Stimulated activated CD4-positive, alpha-beta T cell treated with anti-CD3 and anti-CD28 coated beads, Interleukin-1b, Interleukin-23, amount 100 ng/mL, for 1 hour (primary cell): ENCODE measurements around the gene WDR76.
A peak's percentile ranks its signal among the peaks of the same experiment; 100 is the strongest.

Source experiments
- DNase-seq, 2 donors: peaks; one replicate each; pipeline ENCODE4 v3.0.0-alpha.2; 2020; ENCODE audit warnings: low read depth in 2 of 2

WDR76 gene

GRCh38 chr15:43877371-43877770 lies 50.6 kb downstream of the WDR76 start:
- DNase-seq, result no peak

DNA sequence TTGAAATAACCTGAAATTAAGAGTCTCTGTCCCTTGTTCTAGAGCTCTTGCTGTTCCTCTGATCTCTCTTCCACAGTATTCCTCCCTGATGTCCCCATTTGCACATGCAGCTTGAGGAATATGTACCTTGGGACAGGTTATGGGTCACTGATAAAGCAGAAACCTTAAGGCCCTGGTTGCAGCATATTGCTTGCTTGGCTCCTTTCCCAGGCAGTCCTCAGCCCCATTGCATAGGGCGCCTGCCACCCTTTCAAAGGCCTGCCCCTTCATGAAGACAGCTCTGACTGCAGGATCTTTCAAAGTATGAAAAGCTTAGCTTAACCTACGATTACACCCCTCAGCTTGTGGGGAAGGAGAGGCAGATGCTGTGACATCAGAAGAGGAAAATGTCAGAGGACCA lies 51.6 kb downstream of the WDR76 start:
- DNase-seq, result no peak

DNA sequence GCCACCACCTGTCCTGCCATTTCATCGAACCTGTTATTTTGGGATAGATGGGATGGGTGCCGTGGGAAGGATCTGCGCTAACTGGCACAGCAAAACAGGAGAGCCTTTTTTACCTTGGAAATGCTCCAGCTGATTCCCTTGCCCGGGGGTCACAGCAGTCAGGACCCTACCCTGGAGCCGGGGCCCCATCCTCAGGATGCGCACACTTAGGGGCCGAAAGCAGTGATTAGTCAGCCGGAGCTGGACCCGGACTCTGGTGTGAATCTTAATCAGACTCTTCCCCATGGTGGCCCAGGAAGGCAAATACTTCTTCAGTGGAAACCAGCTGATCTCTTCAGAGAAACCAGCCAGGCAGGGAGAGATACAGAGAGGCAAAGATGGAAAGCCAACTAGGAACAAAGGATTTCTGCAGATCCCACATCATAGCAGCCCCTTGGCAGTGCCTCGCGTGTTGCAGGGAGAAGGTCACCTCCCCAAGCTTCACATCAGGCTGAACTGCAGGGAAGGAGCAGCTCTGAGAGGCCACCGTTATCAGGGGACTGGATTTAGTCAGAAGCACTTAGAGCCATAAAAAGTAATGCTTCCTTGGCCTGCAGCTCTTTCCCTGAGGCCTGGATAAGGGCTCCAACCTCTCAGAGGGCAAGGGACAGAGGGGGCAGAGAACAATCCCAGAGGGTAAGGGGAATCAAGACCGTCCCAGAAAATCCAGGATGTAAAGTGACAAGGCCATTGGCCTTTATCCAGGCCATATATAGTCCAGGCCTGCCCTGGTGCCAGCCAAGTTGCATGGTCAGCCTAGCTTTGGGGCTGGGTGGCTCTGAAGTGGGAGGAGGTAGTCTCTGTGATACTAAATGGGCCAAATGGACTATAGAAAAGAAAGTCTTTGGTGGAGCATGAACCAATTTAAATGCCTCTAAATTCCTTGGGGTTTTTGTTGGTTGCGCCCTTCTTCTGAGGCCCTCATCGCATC lies 52.9 kb downstream of the WDR76 start:
- no peak for DNase-seq

DNA sequence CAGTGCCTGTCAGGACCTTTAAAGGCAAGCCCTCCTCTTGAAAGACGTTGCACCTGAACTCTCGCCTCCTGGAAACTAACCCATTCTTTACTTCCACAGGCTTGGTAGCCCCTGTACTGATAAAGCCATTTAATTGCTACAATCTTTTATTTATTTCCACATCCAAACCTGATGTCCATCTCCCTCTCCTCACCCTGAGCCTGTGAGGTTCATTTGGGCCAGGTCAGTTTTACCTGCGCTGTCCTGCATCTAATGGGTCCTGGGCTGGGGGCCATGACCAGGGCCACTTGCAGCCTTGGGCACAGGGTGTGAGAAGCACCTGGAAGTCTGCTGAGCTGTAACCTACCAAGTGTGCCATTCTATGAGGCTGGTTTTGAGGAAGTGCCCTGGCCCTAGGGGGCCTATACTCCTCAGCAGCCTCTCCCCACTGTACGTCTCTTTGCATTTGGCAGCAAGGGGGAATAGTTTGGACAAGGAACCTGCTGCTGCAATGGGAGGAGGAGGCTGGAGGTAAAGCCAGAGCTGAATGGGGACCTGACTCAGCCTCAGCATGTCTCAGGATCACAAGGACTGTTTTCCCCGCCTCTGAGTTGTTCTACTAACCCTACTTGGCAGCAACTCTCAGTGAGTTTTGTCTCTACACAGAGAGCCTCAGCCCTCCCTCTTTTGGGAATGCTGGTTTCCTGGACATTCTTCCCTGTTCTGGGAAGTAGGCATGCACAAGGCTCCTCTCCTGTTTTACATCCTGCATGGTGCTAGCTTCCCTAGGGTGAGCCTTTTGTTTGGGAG lies 53.8 kb downstream of the WDR76 start:
- DNase-seq, result no peak

GRCh38 chr15:43881245-43881644 lies 54.4 kb downstream of the WDR76 start:
- DNase-seq, result no peak

DNA sequence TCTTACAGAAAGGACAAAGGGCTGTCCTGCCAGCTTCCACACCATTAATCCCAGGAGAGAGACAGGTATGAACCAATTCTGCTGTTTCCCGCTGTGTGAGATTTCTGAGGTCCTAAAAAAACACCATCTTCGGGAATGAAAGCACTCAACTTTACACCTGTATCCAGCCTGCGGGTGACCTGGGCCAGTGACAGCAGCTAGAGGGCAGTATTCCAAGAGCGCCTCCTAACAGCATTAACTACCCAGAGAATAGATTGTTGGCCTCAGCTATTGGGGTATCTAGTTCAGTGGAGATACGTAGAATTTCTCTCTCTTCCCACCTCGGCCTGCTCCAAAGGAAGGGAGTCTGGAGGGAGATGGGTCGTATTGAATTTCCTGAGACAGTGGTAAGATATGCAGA lies 55.1 kb downstream of the WDR76 start:
- DNase-seq, result no peak

DNA sequence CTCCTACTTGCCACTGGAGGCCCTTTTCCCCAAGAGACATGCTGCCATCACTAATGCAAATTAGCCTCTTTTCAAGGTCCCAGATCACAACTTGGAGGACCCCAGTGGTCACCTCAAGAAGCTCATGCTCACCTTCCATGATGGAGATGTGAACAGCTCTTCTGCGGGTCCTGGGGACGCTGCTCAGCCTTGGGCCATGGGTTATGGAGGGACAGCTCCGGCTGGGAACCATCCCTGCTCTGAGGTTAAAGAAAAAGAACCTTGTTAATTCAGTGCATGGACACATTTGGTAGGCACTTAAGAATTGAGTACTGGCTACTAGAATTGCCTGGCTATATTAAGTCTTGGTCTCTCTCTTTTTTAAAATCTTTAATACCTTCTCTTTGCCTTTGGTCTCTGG lies 56.8 kb downstream of the WDR76 start:
- DNase-seq, result no peak

DNA sequence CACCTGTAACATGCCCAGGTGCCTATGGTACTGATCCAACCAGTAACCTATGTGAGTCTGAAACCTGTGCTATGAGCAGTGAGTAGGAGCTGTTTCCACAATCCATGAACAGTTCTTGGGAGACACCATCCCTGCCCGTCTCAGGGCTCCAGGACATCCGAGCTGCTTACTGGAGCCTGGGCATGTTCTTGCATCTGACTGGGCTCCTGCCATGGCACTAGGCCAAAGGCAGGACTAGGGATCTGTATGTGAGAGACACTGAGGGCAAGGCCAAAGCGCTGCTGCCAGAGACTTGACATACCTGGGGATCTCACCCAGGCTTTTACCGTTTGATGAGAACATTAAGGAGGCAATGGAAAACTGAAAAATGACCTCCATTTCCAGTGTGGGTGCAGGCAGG lies 59.8 kb downstream of the WDR76 start:
- no peak for DNase-seq

- no peak for DNase-seq
Observed at GRCh38 chr15:43887901-43888300, 61.1 kb downstream of the WDR76 start.

GRCh38 chr15:43889042-43889441 lies 62.2 kb downstream of the WDR76 start:
- no peak for DNase-seq

GRCh38 chr15:43893956-43894355 lies 67.2 kb downstream of the WDR76 start:
- no peak for DNase-seq

GRCh38 chr15:43895586-43895985 lies 68.8 kb downstream of the WDR76 start:
- DNase-seq, result no peak

DNA sequence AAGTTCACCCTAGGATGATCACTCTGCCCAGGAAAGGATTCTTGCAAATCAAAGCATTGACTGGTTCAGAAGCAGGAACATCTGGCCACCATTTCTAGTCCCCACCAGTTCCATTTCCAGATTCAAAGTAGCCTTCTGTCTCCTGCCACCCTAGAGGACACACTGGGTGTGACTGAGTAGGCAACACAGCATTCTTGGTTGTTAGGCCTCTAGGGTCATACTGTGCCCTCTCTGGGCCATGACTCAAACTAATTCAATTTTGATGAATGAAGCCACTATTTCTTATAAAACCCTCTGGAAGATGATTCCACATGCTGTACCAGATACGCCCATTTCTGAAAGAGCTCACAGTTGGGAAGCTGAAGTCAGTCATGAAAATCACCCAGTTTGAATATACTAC lies 69.7 kb downstream of the WDR76 start:
- DNase-seq, result no peak

DNA sequence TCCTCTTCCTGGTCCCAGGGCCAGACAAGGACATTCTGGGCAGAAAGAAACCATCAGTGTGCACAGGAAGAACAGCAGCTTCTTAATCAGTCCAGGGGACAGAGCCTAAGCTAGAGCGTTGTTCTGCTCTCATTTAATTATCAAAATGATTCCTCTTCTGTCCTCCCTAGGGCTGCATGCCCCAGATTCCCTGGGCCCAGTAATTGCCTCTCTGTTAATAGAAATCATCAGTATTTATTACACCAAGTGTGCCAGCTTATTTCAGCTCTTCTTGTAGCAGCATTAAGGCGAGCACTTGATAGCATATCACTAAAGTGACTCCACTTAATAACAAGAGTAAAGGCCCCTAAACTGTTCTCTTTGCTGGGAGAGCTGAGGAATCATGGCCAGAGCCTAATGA lies 72.1 kb downstream of the WDR76 start:
- DNase-seq, result no peak

DNA sequence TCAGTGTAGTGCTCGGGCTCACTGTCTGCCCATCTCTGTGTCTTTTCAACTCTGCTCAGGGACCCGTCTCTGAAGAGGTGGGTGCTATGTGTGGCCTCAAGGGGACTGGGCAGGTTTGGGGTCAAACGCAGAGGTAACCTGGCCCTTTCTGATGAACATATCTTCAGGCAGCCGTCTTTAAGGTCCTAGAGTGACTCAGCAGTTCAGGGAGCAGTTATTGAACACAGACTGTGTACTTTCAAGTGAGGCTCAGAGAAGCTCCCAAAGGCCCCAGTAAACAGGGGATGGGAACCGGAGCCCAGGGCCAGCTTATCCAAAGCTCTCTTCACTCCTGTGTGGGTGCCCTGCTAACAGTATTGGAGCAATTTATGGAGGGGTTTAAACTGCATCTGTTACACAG lies 73.1 kb downstream of the WDR76 start:
- no peak for DNase-seq

DNA sequence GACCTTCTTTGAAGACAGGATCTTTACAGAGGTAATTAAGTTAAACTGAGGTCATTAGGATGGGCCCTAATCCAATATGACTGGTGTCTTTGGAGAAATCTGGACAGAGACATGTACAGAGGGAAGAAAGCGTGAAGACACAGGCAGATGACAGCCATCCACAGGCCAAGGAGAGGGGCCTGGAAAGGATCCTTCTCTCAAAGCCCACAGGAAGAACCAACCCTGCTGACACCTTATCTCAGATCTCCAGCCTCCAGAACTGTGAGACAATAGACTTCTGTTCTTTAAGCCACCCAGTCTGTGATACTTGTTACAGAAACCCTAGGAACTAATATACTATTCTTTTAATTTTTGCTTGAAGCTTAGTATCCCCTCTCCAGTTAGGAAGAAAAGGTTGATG lies 74.2 kb downstream of the WDR76 start:
- DNase-seq, result no peak

DNA sequence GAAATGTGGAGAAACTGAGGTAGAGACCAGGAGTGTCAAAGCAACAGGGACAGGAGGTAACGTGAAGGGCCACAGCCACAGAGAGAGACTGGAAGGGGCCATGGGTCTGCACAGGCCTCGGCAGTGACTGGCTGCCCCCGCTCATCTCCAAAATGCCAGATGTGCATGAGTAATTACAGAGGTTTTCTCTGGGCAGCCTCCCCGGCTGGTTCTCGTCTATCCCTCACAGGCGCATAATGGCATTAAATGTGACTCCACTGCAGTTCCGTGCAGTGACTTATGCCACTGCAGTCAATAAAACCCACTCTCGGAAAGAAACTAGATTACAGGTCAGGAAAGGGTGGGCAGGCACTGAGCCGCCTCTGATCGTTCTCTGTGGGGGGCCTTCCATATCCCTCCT lies 74.7 kb downstream of the WDR76 start:
- no peak for DNase-seq

- peak in 1 of 2 donors; percentile 17 for DNase-seq
Observed at GRCh38 chr15:43903864-43904290, 77.1 kb downstream of the WDR76 start.

DNA sequence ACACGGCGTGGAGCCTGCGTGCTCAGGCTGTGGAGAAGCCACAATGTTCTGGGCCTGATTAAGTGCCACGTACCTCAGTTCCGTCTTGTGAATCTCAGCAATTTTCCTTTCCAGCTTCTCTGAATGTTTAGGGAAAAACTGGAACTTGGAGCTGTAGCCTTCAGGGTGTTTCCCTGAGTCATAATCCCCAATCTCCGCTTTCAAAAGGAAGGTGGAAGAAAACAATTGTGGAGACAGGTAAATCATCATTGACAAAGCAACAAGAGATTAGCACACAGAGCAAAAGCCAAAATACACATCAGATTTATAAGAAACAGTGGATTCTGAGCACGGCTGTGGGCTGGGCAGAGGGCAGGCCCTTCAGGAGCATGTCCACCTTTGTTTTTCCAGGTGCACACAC lies 79.0 kb downstream of the WDR76 start:
- no peak for DNase-seq

- DNase-seq, result no peak
Observed at GRCh38 chr15:43908516-43909050, 81.8 kb downstream of the WDR76 start.

- no peak for DNase-seq
Observed at GRCh38 chr15:43911235-43911781, 84.5 kb downstream of the WDR76 start.

- no peak for DNase-seq
Observed at GRCh38 chr15:43912208-43912607, 85.4 kb downstream of the WDR76 start.
